Uterus (tissue), 4 donors: ENCODE measurements around the gene AGMO. TPM values are rescaled to one million over a fixed set of nuclear protein-coding genes. Genes with fewer than 3 reads are reported as not detected.

Experiments
- DNase-seq, 2 donors: peaks; one replicate each; pipeline ENCODE4 v3.0.0-alpha.2; 2019 to 2020
- H3K27ac ChIP-seq, 2 donors: fragments of 200-600 bp; sonication (generic); 1 replicate in 1 of 2; 2 replicates in 1 of 2; pipeline ENCODE4 v1.5.1; 2016 to 2018
- H3K27me3 ChIP-seq, 2 donors: fragments of 200-600 bp; sonication (generic); one replicate each; pipeline ENCODE4 v1.5.1; 2018 to 2019; ENCODE audit warnings: control low read depth in 1 of 2
- H3K36me3 ChIP-seq, 2 donors: fragments of 200-600 bp; sonication (generic); one replicate each; pipeline ENCODE4 v1.5.1; 2019; ENCODE audit warnings: control low read depth in 1 of 2
- H3K4me1 ChIP-seq, 2 donors: fragments of 200-600 bp; sonication (generic); one replicate each; pipeline ENCODE4 v1.5.1; 2018 to 2019; ENCODE audit warnings: control low read depth in 1 of 2
- H3K4me3 ChIP-seq, 2 donors: fragments of 200-600 bp; sonication (generic); 1 replicate in 1 of 2; 2 replicates in 1 of 2; pipeline ENCODE4 v1.5.1; 2018 to 2019; ENCODE audit warnings: mild to moderate bottlenecking in 1 of 2
- H3K9me3 ChIP-seq, 2 donors: fragments of 200-600 bp; sonication (generic); one replicate each; pipeline ENCODE4 v1.5.1; 2019; ENCODE audit warnings: control low read depth in 1 of 2
- POLR2A ChIP-seq, 2 donors: fragments of 450-650 bp; IDR thresholded peaks; one replicate each; pipeline ENCODE4 v1.6.1; 2016; ENCODE audit warnings: antibody characterized with exemption in 2 of 2, mild to moderate bottlenecking in 1 of 2, moderate library complexity in 1 of 2
- intact Hi-C: fragments of 100-400 bp; cut with DNase I; formaldehyde crosslinking; loops from one replicate; pipeline ENCODE4 v1.15.1; 2023; ENCODE audit warnings: low total_unique reads
- total RNA-seq, 4 donors: library from RNA; depleted of rRNA in 3 of 4; stranded (reverse); fragments of >200 nt in 3 of 4; gene quantifications; one replicate each; pipeline versions ENCODE4 v1.1.0 to v1.2.4, GENCODE V29; 2014 to 2023
- TF ChIP-seq, protein P1 (sequence below), 4 experiments: fragments of 200-600 bp in 2 of 4; fragments of 450-650 bp in 2 of 4; sonication (generic) in 2 of 4; IDR thresholded peaks; one replicate each; pipeline ENCODE4 v1.5.1; 2016 to 2019; ENCODE audit warnings: antibody characterized with exemption in 4 of 4, mild to moderate bottlenecking in 2 of 4, moderate library complexity in 1 of 4
- donor health status: DM: yes; HTN: yes; CAD: no.

The AGMO gene
- total RNA-seq, 4 donors from 2014 or later, result 0.24 to 1.5 TPM; not detected in 2

DNA sequence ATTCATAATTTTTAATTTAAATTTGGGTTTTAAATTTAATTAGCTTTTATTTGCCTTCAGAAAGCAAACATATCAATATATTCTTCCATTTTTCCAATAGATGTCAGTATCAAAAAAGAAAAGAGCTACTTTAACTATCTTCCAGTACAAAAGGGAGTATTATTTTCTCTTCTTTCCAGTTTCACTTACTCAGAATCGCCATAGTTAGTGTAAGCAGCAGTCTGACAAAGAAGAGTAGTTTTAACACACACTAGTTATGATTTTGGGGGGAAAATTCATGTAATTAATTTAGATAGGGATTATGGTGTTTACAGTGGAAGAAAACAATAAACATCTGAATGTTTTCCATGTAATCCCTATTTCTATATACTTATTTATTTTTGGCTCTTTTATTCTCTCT is 386.7 kb downstream of the AGMO start:
- Histone ChIP-seq H3K27ac (no peak overlapping the region), H3K36me3 (no peaks in the 10 kb centered on the region), H3K27me3 (no peaks in the 10 kb centered on the region), H3K9me3 (no peaks in the 10 kb centered on the region), H3K4me3 (no peak overlapping the region), H3K4me1 (no peaks in the 10 kb centered on the region)
- intact Hi-C loops, result no loop called here
- DNase-seq, result no peak
- TF ChIP-seq, protein P1, sequence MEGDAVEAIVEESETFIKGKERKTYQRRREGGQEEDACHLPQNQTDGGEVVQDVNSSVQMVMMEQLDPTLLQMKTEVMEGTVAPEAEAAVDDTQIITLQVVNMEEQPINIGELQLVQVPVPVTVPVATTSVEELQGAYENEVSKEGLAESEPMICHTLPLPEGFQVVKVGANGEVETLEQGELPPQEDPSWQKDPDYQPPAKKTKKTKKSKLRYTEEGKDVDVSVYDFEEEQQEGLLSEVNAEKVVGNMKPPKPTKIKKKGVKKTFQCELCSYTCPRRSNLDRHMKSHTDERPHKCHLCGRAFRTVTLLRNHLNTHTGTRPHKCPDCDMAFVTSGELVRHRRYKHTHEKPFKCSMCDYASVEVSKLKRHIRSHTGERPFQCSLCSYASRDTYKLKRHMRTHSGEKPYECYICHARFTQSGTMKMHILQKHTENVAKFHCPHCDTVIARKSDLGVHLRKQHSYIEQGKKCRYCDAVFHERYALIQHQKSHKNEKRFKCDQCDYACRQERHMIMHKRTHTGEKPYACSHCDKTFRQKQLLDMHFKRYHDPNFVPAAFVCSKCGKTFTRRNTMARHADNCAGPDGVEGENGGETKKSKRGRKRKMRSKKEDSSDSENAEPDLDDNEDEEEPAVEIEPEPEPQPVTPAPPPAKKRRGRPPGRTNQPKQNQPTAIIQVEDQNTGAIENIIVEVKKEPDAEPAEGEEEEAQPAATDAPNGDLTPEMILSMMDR (IDR thresholded peaks at IDR 0.05), result no peak
- no peak for TF ChIP-seq POLR2A (IDR thresholded peaks at IDR 0.05)

DNA sequence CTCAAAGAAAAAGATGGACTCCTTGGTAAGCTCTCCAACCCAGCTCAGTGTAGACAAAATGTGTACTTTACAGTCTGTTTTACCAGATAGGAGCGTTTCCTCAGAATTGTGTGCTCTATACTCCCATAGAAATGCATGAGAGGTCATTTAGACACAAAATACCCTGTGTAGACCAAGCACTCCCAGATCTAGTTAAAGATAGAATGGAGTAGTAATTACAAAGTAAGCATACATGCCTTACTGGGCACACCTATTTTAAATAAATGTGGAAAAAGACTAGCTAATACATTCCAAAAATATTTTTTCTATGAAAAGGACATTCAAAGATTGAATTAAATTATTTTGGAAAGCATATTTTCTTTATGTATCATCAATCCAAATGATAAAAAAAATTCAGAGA is 387.3 kb downstream of the AGMO start:
- intact Hi-C loops, result no loop called here
- H3K4me3 ChIP-seq, result no peak overlapping the region
- H3K27me3 ChIP-seq, result no peaks in the 10 kb centered on the region
- H3K4me1 ChIP-seq, result no peaks in the 10 kb centered on the region
- H3K9me3 ChIP-seq, result no peaks in the 10 kb centered on the region
- no peaks in the 10 kb centered on the region for H3K36me3 ChIP-seq
- no peak for DNase-seq
- H3K27ac ChIP-seq, result no peak overlapping the region
- TF ChIP-seq, protein P1 (IDR thresholded peaks at IDR 0.05), result no peak

- TF ChIP-seq POLR2A (IDR thresholded peaks at IDR 0.05), result no peak
- TF ChIP-seq, protein P1 (IDR thresholded peaks at IDR 0.05), result no peak
- no peak for DNase-seq
- H3K36me3 ChIP-seq, result no peaks in the 10 kb centered on the region
- intact Hi-C loops, result no loop called here
- no peak overlapping the region for H3K27ac ChIP-seq
- H3K9me3 ChIP-seq, result no peaks in the 10 kb centered on the region
- H3K4me3 ChIP-seq, result no peak overlapping the region
- no peaks in the 10 kb centered on the region for H3K27me3 ChIP-seq
- H3K4me1 ChIP-seq, result no peaks in the 10 kb centered on the region
Measured at GRCh38 chr7:15168489-15168888, 393.3 kb downstream of the AGMO start.

DNA sequence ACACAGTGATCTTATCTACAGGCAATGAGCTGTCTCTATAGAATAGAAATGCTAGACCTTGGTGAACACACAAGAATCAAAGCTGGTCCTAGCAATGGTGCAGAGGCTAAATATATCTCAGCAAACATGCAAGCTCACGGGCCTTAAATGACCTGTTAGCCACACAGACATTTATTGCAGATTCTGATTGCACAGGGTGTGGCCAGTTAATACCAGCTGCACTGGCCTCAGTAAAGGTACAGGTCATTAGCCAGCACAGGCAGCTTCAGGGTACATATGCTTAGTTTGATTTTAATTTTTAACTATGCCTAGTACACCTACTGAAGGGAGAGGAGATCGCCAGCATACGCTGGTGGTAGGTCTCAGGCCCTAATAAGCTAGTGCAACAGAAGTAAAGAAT is 393.9 kb downstream of the AGMO start:
- no peak for TF ChIP-seq POLR2A (IDR thresholded peaks at IDR 0.05)
- no peak for DNase-seq
- intact Hi-C loops, result no loop called here
- Histone ChIP-seq H3K27me3 (no peaks in the 10 kb centered on the region), H3K27ac (no peak overlapping the region), H3K4me3 (no peak overlapping the region), H3K36me3 (no peaks in the 10 kb centered on the region), H3K9me3 (no peaks in the 10 kb centered on the region), H3K4me1 (no peaks in the 10 kb centered on the region)

DNA sequence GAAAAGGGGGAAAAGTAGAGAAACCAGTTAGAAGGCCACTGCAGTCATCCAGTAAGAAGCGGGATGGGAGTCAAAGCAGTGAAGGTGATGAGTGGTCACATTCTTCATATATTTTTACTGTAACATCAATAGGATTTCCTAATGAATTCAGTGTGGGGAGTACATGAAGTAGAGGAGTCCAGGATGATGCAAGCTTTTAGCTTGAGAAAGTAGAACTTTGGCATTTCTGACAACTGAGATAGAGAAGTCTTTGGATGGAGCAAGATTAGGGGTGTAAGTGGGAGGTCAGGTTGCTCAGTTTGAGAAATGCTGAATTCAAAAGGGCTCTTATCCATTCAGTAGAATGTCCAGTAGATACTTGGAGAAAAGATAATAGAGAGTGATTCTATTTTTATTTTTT is 395.2 kb downstream of the AGMO start:
- no peaks in the 10 kb centered on the region for H3K27me3 ChIP-seq
- TF ChIP-seq POLR2A (IDR thresholded peaks at IDR 0.05), result no peak
- TF ChIP-seq, protein P1 (IDR thresholded peaks at IDR 0.05), result no peak
- no peaks in the 10 kb centered on the region for H3K9me3 ChIP-seq
- no peak overlapping the region for H3K4me3 ChIP-seq
- DNase-seq, result no peak
- intact Hi-C loops, result no loop called here
- no peaks in the 10 kb centered on the region for H3K4me1 ChIP-seq
- no peak overlapping the region for H3K27ac ChIP-seq
- H3K36me3 ChIP-seq, result no peaks in the 10 kb centered on the region

DNA sequence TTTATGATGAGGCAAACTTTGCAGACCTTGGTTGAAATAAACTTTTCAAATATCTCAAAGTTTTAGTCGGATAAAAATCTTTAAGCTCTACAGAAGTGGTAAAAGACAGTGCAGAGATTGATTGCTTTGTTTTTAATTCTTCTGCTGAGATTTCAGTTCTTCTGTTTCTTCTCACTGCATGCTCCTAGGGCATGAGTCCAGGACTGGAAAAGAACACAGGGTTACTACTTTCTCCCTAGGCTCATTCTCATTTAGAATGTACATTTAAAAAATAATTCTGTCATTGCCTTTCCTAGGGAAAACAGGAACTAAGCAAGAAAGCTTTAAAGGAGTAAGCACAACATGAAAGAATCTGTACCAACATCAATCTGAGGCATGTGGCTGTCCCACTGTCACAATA is 402.6 kb downstream of the AGMO start:
- peak in 1 of 2 donors; percentile 64 for DNase-seq
- intact Hi-C loops, result no loop called here
- TF ChIP-seq POLR2A (IDR thresholded peaks at IDR 0.05), result no peak
- TF ChIP-seq, protein P1 (IDR thresholded peaks at IDR 0.05), result no peak
- Histone ChIP-seq H3K4me3 (no peak overlapping the region), H3K36me3 (no peaks in the 10 kb centered on the region), H3K4me1 (no peaks in the 10 kb centered on the region), H3K27ac (peak overlapping the region; percentile 67 to 74), H3K9me3 (no peaks in the 10 kb centered on the region), H3K27me3 (no peaks in the 10 kb centered on the region)
